Ovary (tissue), 3 donors: ENCODE measurements around the gene TRABD2B.

Experiments used
- EP300 ChIP-seq: sonication (generic); formaldehyde crosslinking; IDR thresholded peaks from one replicate; pipeline ENCODE4 v1.6.1; 2017; ENCODE audit warnings: antibody characterized with exemption
- POLR2A ChIP-seq: fragments of 450-650 bp; IDR thresholded peaks from one replicate; pipeline ENCODE4 v1.6.1; 2017; ENCODE audit warnings: antibody characterized with exemption, mild to moderate bottlenecking, moderate library complexity
- TF ChIP-seq, protein P1 (sequence below), 3 donors: fragments of 450-650 bp in 2 of 3; fragments of 200-600 bp in 1 of 3; IDR thresholded peaks; one replicate each; pipeline versions ENCODE4 v1.5.1 to v1.8.0; 2016 to 2022; ENCODE audit warnings: antibody characterized with exemption in 3 of 3, mild to moderate bottlenecking in 1 of 3
- donor health status: DM: no; HTN: no; CAD: no.

DNA sequence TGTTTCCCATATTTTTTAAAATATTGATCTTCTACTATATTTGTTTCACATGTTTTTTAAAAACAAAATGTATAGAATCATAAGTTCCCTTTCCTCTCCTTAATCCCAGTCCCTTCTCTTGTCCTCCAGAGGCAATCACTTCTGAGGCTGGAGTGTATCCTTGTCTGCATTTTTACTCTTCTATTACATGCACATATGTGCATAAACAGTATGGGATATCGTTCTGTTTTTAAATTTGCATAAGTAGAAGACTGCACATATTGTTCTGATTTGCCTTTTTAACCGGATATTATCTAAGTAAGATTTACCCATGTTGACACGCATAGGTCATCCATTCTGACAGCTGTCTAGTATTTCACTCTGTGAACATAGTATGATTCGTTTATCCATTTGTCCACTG lies 142.0 kb downstream of the TRABD2B start:
- TF ChIP-seq, protein P1, sequence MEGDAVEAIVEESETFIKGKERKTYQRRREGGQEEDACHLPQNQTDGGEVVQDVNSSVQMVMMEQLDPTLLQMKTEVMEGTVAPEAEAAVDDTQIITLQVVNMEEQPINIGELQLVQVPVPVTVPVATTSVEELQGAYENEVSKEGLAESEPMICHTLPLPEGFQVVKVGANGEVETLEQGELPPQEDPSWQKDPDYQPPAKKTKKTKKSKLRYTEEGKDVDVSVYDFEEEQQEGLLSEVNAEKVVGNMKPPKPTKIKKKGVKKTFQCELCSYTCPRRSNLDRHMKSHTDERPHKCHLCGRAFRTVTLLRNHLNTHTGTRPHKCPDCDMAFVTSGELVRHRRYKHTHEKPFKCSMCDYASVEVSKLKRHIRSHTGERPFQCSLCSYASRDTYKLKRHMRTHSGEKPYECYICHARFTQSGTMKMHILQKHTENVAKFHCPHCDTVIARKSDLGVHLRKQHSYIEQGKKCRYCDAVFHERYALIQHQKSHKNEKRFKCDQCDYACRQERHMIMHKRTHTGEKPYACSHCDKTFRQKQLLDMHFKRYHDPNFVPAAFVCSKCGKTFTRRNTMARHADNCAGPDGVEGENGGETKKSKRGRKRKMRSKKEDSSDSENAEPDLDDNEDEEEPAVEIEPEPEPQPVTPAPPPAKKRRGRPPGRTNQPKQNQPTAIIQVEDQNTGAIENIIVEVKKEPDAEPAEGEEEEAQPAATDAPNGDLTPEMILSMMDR (IDR thresholded peaks at IDR 0.05) = no peak
- no peak for TF ChIP-seq EP300
- no peak for TF ChIP-seq POLR2A
